Testis (tissue), 2 donors: Measurements from ENCODE around the gene ASF1B.

Source experiments
- CTCF ChIP-seq, 3 experiments: fragments of 450-650 bp in 2 of 3; fragments of 200-600 bp in 1 of 3; sonication (generic) in 1 of 3; IDR thresholded peaks; one replicate each; pipeline ENCODE4 v1.5.1; 2016 to 2019; ENCODE audit warnings: antibody characterized with exemption in 3 of 3, mild to moderate bottlenecking in 2 of 3, moderate library complexity in 1 of 3
- POLR2A ChIP-seq: fragments of 450-650 bp; IDR thresholded peaks from one replicate; pipeline ENCODE4 v1.6.1; 2017; ENCODE audit warnings: antibody characterized with exemption, mild to moderate bottlenecking, moderate library complexity

- TF ChIP-seq CTCF (IDR thresholded peaks at IDR 0.05) (no peak), POLR2A (no peak)
Measured at GRCh38 chr19:14111486-14111885, 24.9 kb downstream of the ASF1B start.
